Astrocyte of the hippocampus (primary cell): ENCODE data around the gene PANK4.

ENCODE experiments used
- DNase-seq: peaks from one replicate; pipeline ENCODE4 v3.0.0; 2011; ENCODE audit warnings: low read depth, low spot score

Gene PANK4

GRCh38 chr1:2497891-2498290 is 28.5 kb downstream of the PANK4 start:
- DNase-seq = no peak

- DNase-seq = no peak
Observed at GRCh38 chr1:2496746-2497145, 29.6 kb downstream of the PANK4 start.

GRCh38 chr1:2496087-2496622 is 30.2 kb downstream of the PANK4 start:
- no peak for DNase-seq

GRCh38 chr1:2495546-2495945 is 30.9 kb downstream of the PANK4 start:
- DNase-seq = no peak

- DNase-seq = no peak
Observed at GRCh38 chr1:2495026-2495425, 31.4 kb downstream of the PANK4 start.

- DNase-seq = no peak
Observed at GRCh38 chr1:2494323-2494693, 32.1 kb downstream of the PANK4 start.

GRCh38 chr1:2493691-2494322 is 32.6 kb downstream of the PANK4 start:
- DNase-seq = peak; percentile 72

- DNase-seq = no peak
Observed at GRCh38 chr1:2493218-2493617, 33.2 kb downstream of the PANK4 start.

GRCh38 chr1:2492091-2492490 is 34.3 kb downstream of the PANK4 start:
- no peak for DNase-seq

- no peak for DNase-seq
Observed at GRCh38 chr1:2489615-2490014, 36.8 kb downstream of the PANK4 start.

- no peak for DNase-seq
Observed at GRCh38 chr1:2488688-2489087, 37.7 kb downstream of the PANK4 start.

GRCh38 chr1:2486558-2486957 is 39.8 kb downstream of the PANK4 start:
- DNase-seq = no peak

GRCh38 chr1:2486041-2486440 is 40.4 kb downstream of the PANK4 start:
- DNase-seq = no peak

- DNase-seq = no peak
Observed at GRCh38 chr1:2483970-2484369, 42.4 kb downstream of the PANK4 start.

- DNase-seq = no peak
Observed at GRCh38 chr1:2483026-2483425, 43.4 kb downstream of the PANK4 start.

GRCh38 chr1:2482588-2482987 is 43.8 kb downstream of the PANK4 start:
- DNase-seq = peak; percentile 42

GRCh38 chr1:2481885-2482284 is 44.5 kb downstream of the PANK4 start:
- peak; percentile 60 for DNase-seq

- no peak for DNase-seq
Observed at GRCh38 chr1:2480986-2481364, 45.4 kb downstream of the PANK4 start.

- DNase-seq = no peak
Observed at GRCh38 chr1:2480236-2480985, 46.0 kb downstream of the PANK4 start.

GRCh38 chr1:2479618-2480017 is 46.8 kb downstream of the PANK4 start:
- no peak for DNase-seq

- DNase-seq = no peak
Observed at GRCh38 chr1:2479186-2479585, 47.2 kb downstream of the PANK4 start.

- no peak for DNase-seq
Observed at GRCh38 chr1:2477791-2478499, 48.5 kb downstream of the PANK4 start.

- no peak for DNase-seq
Observed at GRCh38 chr1:2477309-2477708, 49.1 kb downstream of the PANK4 start.
